Astrocyte (in vitro differentiated cells and primary cell): Measurements from ENCODE around the gene SLC37A1.

Source experiments
- CTCF ChIP-seq: IDR thresholded peaks from 2 replicates; pipeline ENCODE4 v1.5.1; 2011; ENCODE audit warnings: low read depth, mild to moderate bottlenecking, inconsistent platforms, low read length, moderate library complexity; ENCODE audit not compliant: insufficient read depth
- EZH2 ChIP-seq: IDR thresholded peaks from 2 replicates; pipeline ENCODE4 v1.6.1; 2012; ENCODE audit warnings: mild to moderate bottlenecking, low read length, inconsistent platforms; ENCODE audit not compliant: insufficient read depth

- TF ChIP-seq CTCF (no peak), EZH2 (no peak)
These were observed 26.3 kb downstream of the SLC37A1 start for GRCh38 chr21:42539931-42540343.
